HL-60 (cell line): ENCODE measurements around the gene PROK2.
A peak's percentile ranks its signal among the peaks of the same experiment; 100 is the strongest.

Experiments
- DNase-seq, 2 experiments: peaks; one replicate each; pipeline ENCODE4 v3.0.0-alpha.2; 2010 to 2020; ENCODE audit warnings: low read depth in 1 of 2, low spot score in 1 of 2
- H3K27ac ChIP-seq: fragments of 250-450 bp; sonication (Bioruptor Pico); replicated peaks from 2 replicates; pipeline ENCODE4 v1.5.1; 2020; ENCODE audit warnings: mild to moderate bottlenecking, moderate library complexity
- H3K27me3 ChIP-seq: fragments of 250-450 bp; sonication (Bioruptor Pico); 2 replicates; pipeline ENCODE4 v1.5.1; 2021; ENCODE audit warnings: mild to moderate bottlenecking, moderate library complexity; ENCODE audit not compliant: insufficient read depth, poor library complexity, severe bottlenecking
- H3K4me3 ChIP-seq: replicated peaks from 2 replicates; pipeline ENCODE4 v1.5.1; 2011; ENCODE audit warnings: mild to moderate bottlenecking, control low read depth, low read length; ENCODE audit not compliant: insufficient read depth
- CTCF ChIP-seq: IDR thresholded peaks from one replicate; pipeline ENCODE4 v1.5.1; 2011; ENCODE audit warnings: low read length, control low read depth, inconsistent platforms; ENCODE audit not compliant: insufficient read depth
- GABPA ChIP-seq: IDR thresholded peaks from 2 replicates; pipeline ENCODE4 v1.6.1; 2012; ENCODE audit warnings: low read depth
- POLR2AphosphoS5 ChIP-seq: IDR thresholded peaks from 2 replicates; pipeline ENCODE4 v1.6.1; 2012; ENCODE audit warnings: low read depth
- REST ChIP-seq: IDR thresholded peaks from 2 replicates; pipeline ENCODE4 v1.6.1; 2012; ENCODE audit warnings: low read depth; ENCODE audit not compliant: insufficient replicate concordance
- SPI1 ChIP-seq: IDR thresholded peaks from 2 replicates; pipeline ENCODE4 v1.6.1; 2012; ENCODE audit warnings: low read depth, mild to moderate bottlenecking, borderline replicate concordance

The PROK2 gene

GRCh38 chr3:71732637-71733036 lies 52.3 kb downstream of the PROK2 start:
- no peak overlapping the region for H3K27ac ChIP-seq
- H3K4me3 ChIP-seq = no peak overlapping the region
- H3K27me3 ChIP-seq = no peaks in the 10 kb centered on the region
- no peak for TF ChIP-seq POLR2AphosphoS5
- no peak for TF ChIP-seq SPI1
- TF ChIP-seq CTCF = no peak
- TF ChIP-seq REST = no peak
- TF ChIP-seq GABPA = no peak
- DNase-seq = no peak

- peak in 1 of 2 experiments; percentile 16 for DNase-seq
Observed at GRCh38 chr3:71728632-71729342, 56.2 kb downstream of the PROK2 start.

GRCh38 chr3:71726146-71726545 lies 58.8 kb downstream of the PROK2 start:
- no peak overlapping the region for H3K27ac ChIP-seq
- TF ChIP-seq GABPA (no peak), SPI1 (no peak), POLR2AphosphoS5 (no peak), CTCF (no peak), REST (no peak)
- peak in 1 of 2 experiments; percentile 25 for DNase-seq
- H3K27me3 ChIP-seq = no peaks in the 10 kb centered on the region
- H3K4me3 ChIP-seq = no peak overlapping the region

More at GRCh38 chr3:71728632-71729342, 56.2 kb downstream of the PROK2 start:
- no peak overlapping the region for H3K27ac ChIP-seq
- H3K27me3 ChIP-seq = no peaks in the 10 kb centered on the region
- no peak overlapping the region for H3K4me3 ChIP-seq
- TF ChIP-seq REST (no peak), POLR2AphosphoS5 (no peak), SPI1 (no peak), GABPA (no peak)
